IMR-90 (cell line): ENCODE data around the gene BRPF3. TPM values are rescaled to one million over a fixed set of nuclear protein-coding genes. Genes with fewer than 3 reads are reported as not detected.

Experiments used
- ATAC-seq: fragments of 200-7000 bp; cut with Tn5 transposase; 2 replicates; pipeline ENCODE4 v1.9.1; 2020; ENCODE audit warnings: low read depth, mild to moderate bottlenecking, moderate library complexity
- BruUV-seq: library from RNA; stranded (reverse); fragments of 400-500 nt; replicated peaks from 2 replicates; lab custom pipeline; 2021; lab: Mats Ljungman, UMichigan
- CTCF ChIA-PET: fragments of 300-600 bp; formaldehyde crosslinking; extraction: SDS; loops from one replicate; lab custom pipeline; 2021; ENCODE audit warnings: antibody characterized with exemption; lab: Yijun Ruan, JAX
- POLR2A ChIA-PET: fragments of 300-600 bp; sonication (Branson Sonifier 250); formaldehyde crosslinking; loops from one replicate; lab custom pipeline; 2022; ENCODE audit warnings: antibody characterized with exemption; ENCODE audit not compliant: unreplicated experiment; lab: Charles Lee
- DNase-seq: peaks from one replicate; pipeline ENCODE4 v3.0.0; 2013
- H2AFZ ChIP-seq: replicated peaks from 2 replicates; pipeline ENCODE3; 2013; ENCODE audit warnings: low read length, mild to moderate bottlenecking; ENCODE audit not compliant: poor library complexity
- H2AK5ac ChIP-seq: 2 replicates; pipeline ENCODE4 v1.6.1; 2013; ENCODE audit warnings: low read depth, low read length, inconsistent platforms
- H2AK9ac ChIP-seq: replicated peaks from 2 replicates; pipeline ENCODE3; 2013; ENCODE audit warnings: mild to moderate bottlenecking, low read depth, low read length, moderate library complexity; ENCODE audit not compliant: poor library complexity
- H2BK120ac ChIP-seq: 2 replicates; pipeline ENCODE4 v1.6.1; 2013; ENCODE audit warnings: low read depth, low read length, inconsistent platforms
- H2BK15ac ChIP-seq: 3 replicates; pipeline ENCODE4 v1.6.1; 2013; ENCODE audit warnings: low read depth, low read length, inconsistent platforms
- H2BK20ac ChIP-seq: 2 replicates; pipeline ENCODE4 v1.6.1; 2013; ENCODE audit warnings: low read depth, mild to moderate bottlenecking, inconsistent platforms, low read length, moderate library complexity
- H2BK5ac ChIP-seq: 2 replicates; pipeline ENCODE4 v1.6.1; 2013; ENCODE audit warnings: mild to moderate bottlenecking, low read depth, low read length, inconsistent platforms; ENCODE audit not compliant: poor library complexity, severe bottlenecking
- H3K14ac ChIP-seq: replicated peaks from 2 replicates; pipeline ENCODE4 v1.6.1; 2013; ENCODE audit warnings: low read depth, low read length, inconsistent platforms
- H3K18ac ChIP-seq: 2 replicates; pipeline ENCODE4 v1.6.1; 2013; ENCODE audit warnings: low read depth, low read length, control low read depth
- H3K23ac ChIP-seq: 2 replicates; pipeline ENCODE4 v1.6.1; 2013; ENCODE audit warnings: low read depth, low read length, inconsistent platforms
- H3K27ac ChIP-seq: 2 replicates; pipeline ENCODE4 v1.5.1; 2013; ENCODE audit warnings: mild to moderate bottlenecking, control low read depth, low read length; ENCODE audit not compliant: insufficient read depth
- H3K27me3 ChIP-seq: 2 replicates; pipeline ENCODE4 v1.6.1; 2013; ENCODE audit warnings: low read length; ENCODE audit not compliant: control insufficient read depth, insufficient read depth
- H3K36me3 ChIP-seq: 2 replicates; pipeline ENCODE4 v1.6.1; 2013; ENCODE audit warnings: low read length, mixed read lengths; ENCODE audit not compliant: control insufficient read depth, insufficient read depth
- H3K4ac ChIP-seq: 2 replicates; pipeline ENCODE4 v1.6.1; 2013; ENCODE audit warnings: low read depth, low read length, inconsistent platforms
- H3K4me1 ChIP-seq: 2 replicates; pipeline ENCODE4 v1.6.1; 2013; ENCODE audit warnings: low read length, mixed read lengths; ENCODE audit not compliant: control insufficient read depth, insufficient read depth
- H3K4me2 ChIP-seq: 2 replicates; pipeline ENCODE4 v1.6.1; 2013; ENCODE audit warnings: low read depth, mild to moderate bottlenecking, control low read depth, low read length, moderate library complexity
- H3K4me3 ChIP-seq: 2 replicates; pipeline ENCODE4 v1.5.1; 2013; ENCODE audit warnings: low read depth, mild to moderate bottlenecking, control low read depth, low read length, moderate library complexity; ENCODE audit not compliant: insufficient read depth
- H3K56ac ChIP-seq: 2 replicates; pipeline ENCODE4 v1.6.1; 2013; ENCODE audit warnings: low read length, inconsistent platforms; ENCODE audit not compliant: insufficient read depth; ENCODE audit errors: extremely low read depth
- H3K79me1 ChIP-seq, 2 experiments: 2 replicates each; pipeline ENCODE4 v1.6.1; 2013; ENCODE audit warnings: low read length in 2 of 2, inconsistent platforms in 1 of 2, low read depth in 1 of 2
- H3K9ac ChIP-seq: 2 replicates; pipeline ENCODE4 v1.6.1; 2013; ENCODE audit warnings: low read depth, low read length, control low read depth
- H3K9me1 ChIP-seq: 2 replicates; pipeline ENCODE4 v1.6.1; 2013; ENCODE audit warnings: low read length, inconsistent platforms; ENCODE audit not compliant: insufficient read depth
- H3K9me3 ChIP-seq: 2 replicates; pipeline ENCODE4 v1.6.1; 2013; ENCODE audit warnings: low read length; ENCODE audit not compliant: control insufficient read depth, insufficient read depth
- H4K20me1 ChIP-seq: 2 replicates; pipeline ENCODE4 v1.6.1; 2013; ENCODE audit warnings: low read length, inconsistent platforms; ENCODE audit not compliant: insufficient read depth
- H4K5ac ChIP-seq: 2 replicates; pipeline ENCODE4 v1.6.1; 2013; ENCODE audit warnings: mild to moderate bottlenecking, low read depth, low read length, control low read depth
- H4K8ac ChIP-seq, 2 experiments: 2 replicates each; pipeline ENCODE4 v1.6.1; 2013; ENCODE audit warnings: low read depth in 2 of 2, low read length in 2 of 2, control low read depth in 1 of 2, inconsistent platforms in 1 of 2
- H4K91ac ChIP-seq: 2 replicates; pipeline ENCODE4 v1.6.1; 2013; ENCODE audit warnings: low read depth, low read length, inconsistent platforms; ENCODE audit not compliant: insufficient read depth
- BHLHE40 ChIP-seq: fragments of 150-350 bp; IDR thresholded peaks from 2 replicates; pipeline ENCODE4 v1.6.1; 2016; ENCODE audit warnings: mild to moderate bottlenecking, low read depth, low read length
- CEBPB ChIP-seq: IDR thresholded peaks from 2 replicates; pipeline ENCODE4 v1.6.1; 2012; ENCODE audit warnings: low read depth, low read length, improper control_type of control experiment
- CHD1 ChIP-seq: IDR thresholded peaks from 2 replicates; pipeline ENCODE4 v1.6.1; 2012; ENCODE audit warnings: low read depth, low read length, improper control_type of control experiment
- FOS ChIP-seq: fragments of 150-350 bp; IDR thresholded peaks from 2 replicates; pipeline ENCODE4 v1.6.1; 2016; ENCODE audit warnings: low read depth, low read length
- MAFK ChIP-seq: IDR thresholded peaks from 2 replicates; pipeline ENCODE4 v1.6.1; 2012; ENCODE audit warnings: low read depth, low read length, improper control_type of control experiment
- MAZ ChIP-seq: IDR thresholded peaks from 2 replicates; pipeline ENCODE4 v1.6.1; 2012; ENCODE audit warnings: low read depth, mild to moderate bottlenecking, low read length, improper control_type of control experiment, moderate library complexity, borderline replicate concordance
- MXI1 ChIP-seq: IDR thresholded peaks from 2 replicates; pipeline ENCODE4 v1.6.1; 2012; ENCODE audit warnings: low read depth, mild to moderate bottlenecking, low read length, moderate library complexity, borderline replicate concordance
- NFE2L2 ChIP-seq: fragments of 150-350 bp; IDR thresholded peaks from 2 replicates; pipeline ENCODE4 v1.6.1; 2016; ENCODE audit warnings: low read depth, mild to moderate bottlenecking, low read length
- POLR2A ChIP-seq: IDR thresholded peaks from 2 replicates; pipeline ENCODE4 v1.6.1; 2012; ENCODE audit warnings: mild to moderate bottlenecking, low read depth, low read length
- RAD21 ChIP-seq: IDR thresholded peaks from 2 replicates; pipeline ENCODE4 v1.6.1; 2012; ENCODE audit warnings: low read length, improper control_type of control experiment
- RCOR1 ChIP-seq: IDR thresholded peaks from 2 replicates; pipeline ENCODE4 v1.6.1; 2012; ENCODE audit warnings: mild to moderate bottlenecking, low read length, improper control_type of control experiment; ENCODE audit not compliant: insufficient replicate concordance
- RFX5 ChIP-seq: IDR thresholded peaks from 2 replicates; pipeline ENCODE4 v1.8.0; 2012; ENCODE audit warnings: low read depth, mild to moderate bottlenecking, low read length, moderate library complexity
- SMC3 ChIP-seq: fragments of 150-350 bp; IDR thresholded peaks from 2 replicates; pipeline ENCODE4 v1.6.1; 2016; ENCODE audit warnings: low read depth, mild to moderate bottlenecking, antibody characterized with exemption, low read length, moderate library complexity
- WGBS, 2 experiments: methylation state at CpG; one replicate each; pipeline versions ENCODE4 v1.1.5 to v1.1.7; 2013; ENCODE audit warnings: missing lambda C conversion rate in 2 of 2; ENCODE audit not compliant: insufficient read length in 1 of 2; ENCODE audit errors: extremely low coverage in 2 of 2; 5-methylcytosine and 5-hydroxymethylcytosine counted together
- dilution Hi-C: fragments of 300-500 bp; cut with HindIII; formaldehyde crosslinking; loops from one replicate; pipeline ENCODE4 v1.14.3; 2018; ENCODE audit warnings: low sequenced_read_pairs; ENCODE audit not compliant: unreplicated experiment
- in situ Hi-C: fragments of 300-500 bp; cut with MboI; formaldehyde crosslinking; loops from 3 replicates; pipeline ENCODE4 v1.14.3; 2019; ENCODE audit warnings: low sequenced_read_pairs, inconsistent platforms, mixed read lengths
- intact Hi-C: fragments of 100-400 bp; cut with micrococcal nuclease; formaldehyde crosslinking; loops from 2 replicates; pipeline ENCODE4 v1.10.0; 2022
- polyA plus RNA-seq, 3 experiments: library from polyadenylated mRNA; depleted of rRNA; stranded (reverse); fragments of >200 nt; gene quantifications; 2 replicates each; pipeline ENCODE4 v1.2.3, GENCODE V29; 2012; ENCODE audit warnings: low replicate concordance in 1 of 3
- total RNA-seq: library from RNA; depleted of rRNA; stranded (reverse); fragments of >200 nt; gene quantifications from 2 replicates; pipeline ENCODE4 v1.2.3, GENCODE V29; 2012
- TF ChIP-seq, protein P1 (sequence below): fragments of 150-350 bp; IDR thresholded peaks from 2 replicates; pipeline ENCODE4 v1.6.1; 2017; ENCODE audit warnings: mild to moderate bottlenecking, antibody characterized with exemption, low read length, low read depth
- TF ChIP-seq, protein P2 (sequence below): conservative IDR thresholded peaks from 2 replicates; pipeline ENCODE4 v1.5.1; 2012; ENCODE audit warnings: mild to moderate bottlenecking, low read depth, low read length, improper control_type of control experiment
- TF ChIP-seq, protein P3 (sequence below): fragments of 150-350 bp; IDR thresholded peaks from 2 replicates; pipeline ENCODE4 v1.6.1; 2016; ENCODE audit warnings: low read depth, mild to moderate bottlenecking, low read length, moderate library complexity, borderline replicate concordance

BRPF3 gene
- total and polyA plus RNA-seq, 2 of the 4 experiments (the other 2 are of a cell fraction): 10.2 to 17.2 TPM

DNA sequence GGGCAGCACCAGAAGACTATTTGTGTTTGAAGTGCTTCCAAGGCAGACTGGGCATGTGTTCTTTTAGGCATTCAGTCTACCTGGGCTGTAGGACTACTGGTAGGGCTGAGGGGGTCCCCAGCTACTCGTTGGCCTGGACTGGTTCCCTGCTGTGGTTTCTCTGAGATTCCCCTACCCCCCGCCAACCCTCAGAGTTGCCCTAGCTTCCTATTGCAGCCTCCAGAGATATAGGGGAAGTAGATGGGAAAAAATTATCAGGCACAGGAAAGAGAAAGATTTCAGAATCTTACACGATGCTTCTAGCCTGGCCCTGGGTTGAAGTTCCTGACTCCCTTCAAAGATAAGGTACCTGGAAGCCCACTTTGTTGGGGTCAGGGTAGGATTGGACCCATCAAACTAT lies 22.5 kb downstream of the BRPF3 start:
- Histone ChIP-seq H4K91ac (no peak overlapping the region), H2BK5ac (no peak overlapping the region), H3K27ac (no peak overlapping the region), H4K20me1 (peaks cover 10% of the 10 kb centered on the region; the same call in 1 of the 2 replicates), H3K4me2 (no peak overlapping the region), H3K4me3 (no peak overlapping the region), H2AK5ac (no peak overlapping the region), H2BK15ac (no peak overlapping the region), H3K18ac (no peak overlapping the region), H3K14ac (no peak overlapping the region), H3K79me1 (peaks cover 12 to 40% of the 10 kb centered on the region in 2 experiments), H3K23ac (no peak overlapping the region), H2BK20ac (no peak overlapping the region), H3K56ac (no peak overlapping the region), H4K5ac (no peak overlapping the region), H3K27me3 (no peaks in the 10 kb centered on the region), H4K8ac (no peak overlapping the region), H2AK9ac (no peak overlapping the region), H2AFZ (no peak overlapping the region), H2BK120ac (no peak overlapping the region), H3K4ac (no peak overlapping the region), H3K9me3 (no peaks in the 10 kb centered on the region), H3K9me1 (peaks cover 11% of the 10 kb centered on the region), H3K4me1 (peaks cover 4% of the 10 kb centered on the region; the same call in 1 of the 2 replicates), H3K36me3 (peaks cover 47% of the 10 kb centered on the region), H3K9ac (no peak overlapping the region)
- no CpG with 5 or more reads among the region's 3 CpGs for WGBS, 2 experiments
- dilution Hi-C loops: no loop called here
- in situ Hi-C loops: no loop called here
- no TSS peak for BruUV-seq
- no peak for DNase-seq
- no peak for ATAC-seq
- intact Hi-C loops: no loop called here
- POLR2A ChIA-PET: no interaction called here
- TF ChIP-seq, protein P1, sequence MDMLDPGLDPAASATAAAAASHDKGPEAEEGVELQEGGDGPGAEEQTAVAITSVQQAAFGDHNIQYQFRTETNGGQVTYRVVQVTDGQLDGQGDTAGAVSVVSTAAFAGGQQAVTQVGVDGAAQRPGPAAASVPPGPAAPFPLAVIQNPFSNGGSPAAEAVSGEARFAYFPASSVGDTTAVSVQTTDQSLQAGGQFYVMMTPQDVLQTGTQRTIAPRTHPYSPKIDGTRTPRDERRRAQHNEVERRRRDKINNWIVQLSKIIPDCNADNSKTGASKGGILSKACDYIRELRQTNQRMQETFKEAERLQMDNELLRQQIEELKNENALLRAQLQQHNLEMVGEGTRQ: no peak
- no peak for TF ChIP-seq CHD1
- no peak for TF ChIP-seq POLR2A
- no peak for TF ChIP-seq FOS
- TF ChIP-seq NFE2L2: no peak
- TF ChIP-seq MXI1: no peak
- TF ChIP-seq MAZ: no peak
- TF ChIP-seq, protein P2, sequence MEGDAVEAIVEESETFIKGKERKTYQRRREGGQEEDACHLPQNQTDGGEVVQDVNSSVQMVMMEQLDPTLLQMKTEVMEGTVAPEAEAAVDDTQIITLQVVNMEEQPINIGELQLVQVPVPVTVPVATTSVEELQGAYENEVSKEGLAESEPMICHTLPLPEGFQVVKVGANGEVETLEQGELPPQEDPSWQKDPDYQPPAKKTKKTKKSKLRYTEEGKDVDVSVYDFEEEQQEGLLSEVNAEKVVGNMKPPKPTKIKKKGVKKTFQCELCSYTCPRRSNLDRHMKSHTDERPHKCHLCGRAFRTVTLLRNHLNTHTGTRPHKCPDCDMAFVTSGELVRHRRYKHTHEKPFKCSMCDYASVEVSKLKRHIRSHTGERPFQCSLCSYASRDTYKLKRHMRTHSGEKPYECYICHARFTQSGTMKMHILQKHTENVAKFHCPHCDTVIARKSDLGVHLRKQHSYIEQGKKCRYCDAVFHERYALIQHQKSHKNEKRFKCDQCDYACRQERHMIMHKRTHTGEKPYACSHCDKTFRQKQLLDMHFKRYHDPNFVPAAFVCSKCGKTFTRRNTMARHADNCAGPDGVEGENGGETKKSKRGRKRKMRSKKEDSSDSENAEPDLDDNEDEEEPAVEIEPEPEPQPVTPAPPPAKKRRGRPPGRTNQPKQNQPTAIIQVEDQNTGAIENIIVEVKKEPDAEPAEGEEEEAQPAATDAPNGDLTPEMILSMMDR: no peak
- TF ChIP-seq, protein P3, sequence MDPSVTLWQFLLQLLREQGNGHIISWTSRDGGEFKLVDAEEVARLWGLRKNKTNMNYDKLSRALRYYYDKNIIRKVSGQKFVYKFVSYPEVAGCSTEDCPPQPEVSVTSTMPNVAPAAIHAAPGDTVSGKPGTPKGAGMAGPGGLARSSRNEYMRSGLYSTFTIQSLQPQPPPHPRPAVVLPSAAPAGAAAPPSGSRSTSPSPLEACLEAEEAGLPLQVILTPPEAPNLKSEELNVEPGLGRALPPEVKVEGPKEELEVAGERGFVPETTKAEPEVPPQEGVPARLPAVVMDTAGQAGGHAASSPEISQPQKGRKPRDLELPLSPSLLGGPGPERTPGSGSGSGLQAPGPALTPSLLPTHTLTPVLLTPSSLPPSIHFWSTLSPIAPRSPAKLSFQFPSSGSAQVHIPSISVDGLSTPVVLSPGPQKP: no peak
- no peak for TF ChIP-seq RCOR1
- TF ChIP-seq MAFK: no peak
- no peak for TF ChIP-seq SMC3
- TF ChIP-seq RFX5: no peak
- TF ChIP-seq CEBPB: no peak
- no peak for TF ChIP-seq RAD21
- TF ChIP-seq BHLHE40: no peak
- CTCF ChIA-PET: no interaction called here
